Skin epidermis (tissue), 12 donors: ENCODE data around the gene ANXA3.
"Not testable (repeated sequence)": the region's sequence is repeated elsewhere in the genome, so short reads cannot be mapped to it uniquely, and the experiment has no call there.

Source experiments
- H3K27ac ChIP-seq, 21 experiments: fragments of 200-600 bp; sonication (generic) in 11 of 21; one replicate each; pipeline ENCODE4 v1.5.0; 2020; ENCODE audit warnings: mild to moderate bottlenecking in 3 of 21, inconsistent platforms in 2 of 21, moderate library complexity in 2 of 21
- H3K4me3 ChIP-seq, 7 experiments: fragments of 200-600 bp; sonication (generic) in 2 of 7; one replicate each; pipeline ENCODE4 v1.5.0; 2020; ENCODE audit warnings: inconsistent platforms in 2 of 7, mild to moderate bottlenecking in 2 of 7, moderate library complexity in 1 of 7

The ANXA3 gene, protein sequence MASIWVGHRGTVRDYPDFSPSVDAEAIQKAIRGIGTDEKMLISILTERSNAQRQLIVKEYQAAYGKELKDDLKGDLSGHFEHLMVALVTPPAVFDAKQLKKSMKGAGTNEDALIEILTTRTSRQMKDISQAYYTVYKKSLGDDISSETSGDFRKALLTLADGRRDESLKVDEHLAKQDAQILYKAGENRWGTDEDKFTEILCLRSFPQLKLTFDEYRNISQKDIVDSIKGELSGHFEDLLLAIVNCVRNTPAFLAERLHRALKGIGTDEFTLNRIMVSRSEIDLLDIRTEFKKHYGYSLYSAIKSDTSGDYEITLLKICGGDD

GRCh38 chr4:78551420-78552351 lies at the start of gene ANXA3:
ANXA3 (plus strand) TSS chr4:78551770; CDS start chr4:78554474, 2,704 bp downstream.
- H3K27ac ChIP-seq, result peak within 1 kb of the TSS in 17 of 21 experiments; percentile 15 to 85 (median 61)

GRCh38 chr4:78506260-78506659 lies 45.3 kb upstream of the ANXA3 start:
- H3K4me3 ChIP-seq, result not testable (repeated sequence)

More at GRCh38 chr4:78551420-78552351, at the start of gene ANXA3:
- H3K4me3 ChIP-seq, result peak within 1 kb of the TSS; percentile 33 to 57 (median 48)

GRCh38 chr4:78509043-78509442 lies 42.5 kb upstream of the ANXA3 start:
- no peak overlapping the region for H3K27ac ChIP-seq
- H3K4me3 ChIP-seq, result no peak overlapping the region

More at GRCh38 chr4:78506260-78506659, 45.3 kb upstream of the ANXA3 start:
- not testable (repeated sequence) for H3K27ac ChIP-seq

DNA sequence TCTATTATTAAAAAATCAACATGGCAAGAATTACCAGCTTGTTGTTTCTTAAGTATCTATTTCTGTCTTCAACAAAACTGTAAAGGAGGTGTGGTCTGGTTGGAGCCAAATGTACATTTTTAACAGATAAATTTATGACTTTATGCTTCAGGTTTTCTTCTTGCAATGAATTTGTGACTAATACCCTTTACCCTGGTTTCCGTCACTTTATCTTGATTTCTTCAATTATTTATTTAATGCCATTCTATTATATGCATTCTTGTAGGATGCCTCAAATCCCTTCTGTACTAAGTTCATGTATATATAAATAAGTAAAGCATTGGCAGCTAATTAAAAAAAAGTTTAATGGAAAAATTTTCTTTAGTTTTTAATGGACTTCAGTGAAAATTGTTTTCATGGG lies 41.5 kb upstream of the ANXA3 start:
- Histone ChIP-seq H3K4me3 (no peak overlapping the region), H3K27ac (no peak overlapping the region)

DNA sequence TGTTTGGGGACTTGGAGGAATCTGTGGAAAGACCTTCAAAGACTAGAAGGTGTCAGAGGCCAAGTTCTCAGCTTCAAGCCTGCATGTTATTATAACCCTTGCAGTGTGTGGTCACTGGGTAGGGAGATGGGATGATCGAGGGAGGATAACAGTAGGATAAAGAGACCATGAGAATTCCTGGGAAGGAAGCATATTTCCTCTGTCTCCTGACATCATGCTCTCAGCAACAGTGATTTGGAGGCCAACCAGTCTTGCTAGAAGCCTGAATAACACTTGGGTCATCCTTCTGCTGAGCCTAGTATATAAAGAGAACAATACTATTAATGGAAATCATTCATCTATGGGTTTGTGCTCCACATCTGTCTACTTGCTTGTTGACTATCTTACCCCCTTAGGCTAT lies 40.9 kb upstream of the ANXA3 start:
- Histone ChIP-seq H3K27ac (no peak overlapping the region), H3K4me3 (no peak overlapping the region)

GRCh38 chr4:78512357-78512920 lies 39.1 kb upstream of the ANXA3 start:
- Histone ChIP-seq H3K27ac (no peak overlapping the region), H3K4me3 (no peak overlapping the region)

GRCh38 chr4:78513411-78513975 lies 38.1 kb upstream of the ANXA3 start:
- no peak overlapping the region for H3K27ac ChIP-seq
- no peak overlapping the region for H3K4me3 ChIP-seq

GRCh38 chr4:78517050-78517652 lies 34.4 kb upstream of the ANXA3 start:
- Histone ChIP-seq H3K27ac (no peak overlapping the region), H3K4me3 (no peak overlapping the region)

DNA sequence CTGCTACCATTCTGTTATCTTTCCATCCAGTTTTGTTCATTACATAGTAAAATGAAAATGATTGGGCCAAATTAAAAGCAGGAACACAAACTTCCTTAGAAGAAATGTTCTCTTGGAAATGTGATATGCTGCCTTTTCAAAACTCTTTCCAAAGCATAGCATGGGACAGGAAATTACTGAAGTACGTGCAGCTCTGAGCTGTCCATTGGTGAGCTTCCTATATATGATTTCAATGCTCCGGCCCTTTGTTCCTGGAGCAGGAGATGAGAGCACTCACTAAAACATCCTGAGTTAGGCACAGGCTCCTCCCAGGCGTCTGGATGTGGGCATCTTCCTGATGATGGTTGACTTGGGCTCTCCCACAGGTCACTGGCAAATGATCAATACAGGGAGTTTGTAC lies 33.0 kb upstream of the ANXA3 start:
- Histone ChIP-seq H3K27ac (no peak overlapping the region), H3K4me3 (no peak overlapping the region)

DNA sequence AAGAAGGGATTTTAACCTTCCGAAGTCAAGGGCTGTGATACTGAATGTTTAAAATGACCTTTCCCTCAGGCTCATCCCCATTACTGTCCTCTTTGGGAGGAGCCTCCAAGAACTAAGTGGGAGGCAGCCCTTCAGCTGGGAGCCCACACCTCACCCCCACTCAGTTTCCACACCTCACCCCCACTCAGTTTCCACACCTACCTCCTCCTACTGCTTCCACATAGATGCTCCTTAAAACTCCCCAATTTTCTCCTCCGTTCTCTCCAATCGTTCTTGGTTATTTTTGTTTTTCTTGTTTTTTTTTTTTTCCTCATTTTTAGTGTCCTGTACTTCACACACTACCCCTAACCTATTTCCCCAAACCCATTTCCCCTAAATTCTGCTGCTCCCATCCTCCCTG lies 31.6 kb upstream of the ANXA3 start:
- no peak overlapping the region for H3K4me3 ChIP-seq
- no peak overlapping the region for H3K27ac ChIP-seq

DNA sequence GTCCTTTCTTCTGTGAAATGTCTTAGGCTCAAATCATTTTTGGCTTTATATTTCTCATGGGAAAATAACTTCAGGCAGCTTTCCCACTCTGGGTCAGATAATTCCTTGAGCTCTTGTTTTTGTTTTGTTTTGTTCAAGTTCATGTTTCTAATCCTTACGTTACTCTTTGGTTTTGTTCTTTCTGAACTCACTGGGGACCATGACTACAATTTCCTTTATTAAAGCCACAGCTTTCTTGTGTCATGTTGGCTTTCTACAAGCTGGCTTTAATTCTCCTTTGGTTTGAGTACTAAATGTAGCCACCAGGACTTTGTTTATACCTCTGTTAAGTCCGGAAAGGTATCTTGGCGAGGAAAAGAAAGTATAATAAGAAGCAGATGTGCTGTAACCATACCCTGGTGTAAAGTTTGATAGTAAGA lies 30.8 kb upstream of the ANXA3 start:
- Histone ChIP-seq H3K4me3 (no peak overlapping the region), H3K27ac (no peak overlapping the region)

- no peak overlapping the region for H3K4me3 ChIP-seq
Measured at GRCh38 chr4:78524009-78524408, 27.6 kb upstream of the ANXA3 start.

GRCh38 chr4:78525559-78525958 lies 26.0 kb upstream of the ANXA3 start:
- H3K4me3 ChIP-seq, result no peak overlapping the region
- H3K27ac ChIP-seq, result no peak overlapping the region

More at GRCh38 chr4:78524009-78524408, 27.6 kb upstream of the ANXA3 start:
- no peak overlapping the region for H3K27ac ChIP-seq

DNA sequence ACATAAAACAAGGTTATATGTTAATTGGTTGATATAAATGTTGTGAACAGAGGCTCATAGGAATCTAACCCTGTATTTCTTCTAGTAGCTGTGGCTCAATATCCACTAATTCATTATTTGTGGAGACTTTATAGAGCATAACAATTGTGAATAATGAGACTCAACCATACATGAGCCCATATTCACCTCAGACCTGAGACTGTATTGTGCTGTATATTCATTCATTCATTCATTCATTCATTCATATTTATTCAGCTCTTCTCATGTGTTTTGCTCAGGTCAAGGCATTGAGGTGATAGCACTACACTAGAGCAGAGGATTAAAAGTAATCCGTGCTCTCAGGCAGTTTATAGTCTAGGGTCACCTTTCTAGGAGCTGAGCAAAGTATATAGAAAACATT lies 24.5 kb upstream of the ANXA3 start:
- Histone ChIP-seq H3K27ac (no peak overlapping the region), H3K4me3 (no peak overlapping the region)

- no peak overlapping the region for H3K27ac ChIP-seq
- H3K4me3 ChIP-seq, result no peak overlapping the region
Measured at GRCh38 chr4:78527555-78527954, 24.0 kb upstream of the ANXA3 start.

DNA sequence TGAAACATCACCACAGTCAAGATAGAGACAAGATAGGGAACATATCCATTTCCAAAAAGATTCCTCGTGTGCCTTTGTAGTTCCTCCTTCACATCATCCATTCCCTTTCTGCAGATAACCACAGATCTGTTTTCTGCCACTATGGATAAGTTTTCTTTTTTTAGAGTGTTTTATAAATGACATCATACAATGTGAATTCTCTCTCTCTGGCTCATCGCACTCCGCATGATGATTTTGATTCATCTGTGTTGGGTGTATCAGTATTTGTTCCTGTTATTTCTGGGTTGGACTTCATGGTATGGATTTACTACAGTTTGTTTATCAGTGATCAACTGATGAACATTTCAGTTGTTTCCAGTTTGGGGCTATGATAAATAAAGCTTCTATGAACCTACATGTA lies 23.2 kb upstream of the ANXA3 start:
- no peak overlapping the region for H3K4me3 ChIP-seq
- H3K27ac ChIP-seq, result no peak overlapping the region

GRCh38 chr4:78529569-78530209 lies 21.9 kb upstream of the ANXA3 start:
- no peak overlapping the region for H3K4me3 ChIP-seq
- H3K27ac ChIP-seq, result no peak overlapping the region

- H3K4me3 ChIP-seq, result no peak overlapping the region
- no peak overlapping the region for H3K27ac ChIP-seq
Measured at GRCh38 chr4:78532046-78532445, 19.5 kb upstream of the ANXA3 start.

DNA sequence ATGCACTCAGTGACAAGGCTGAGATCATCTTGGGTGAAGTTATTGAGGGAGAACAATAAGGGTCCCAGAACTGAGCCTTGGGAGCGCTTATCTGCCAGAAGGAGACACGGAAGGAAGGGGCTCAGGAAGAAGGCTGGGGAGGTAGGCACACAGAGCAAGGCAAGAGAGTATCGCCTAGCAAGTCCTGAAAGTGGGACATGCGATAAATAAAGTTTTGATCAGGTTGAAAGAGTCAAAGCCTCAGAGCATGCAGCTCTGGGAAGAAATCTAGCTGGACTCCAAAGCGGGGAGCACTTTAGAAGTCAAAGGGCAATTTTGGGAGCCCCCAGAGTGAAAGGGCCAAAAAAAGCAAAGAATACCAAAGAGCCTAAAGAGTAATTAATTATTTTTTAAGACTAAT lies 17.7 kb upstream of the ANXA3 start:
- no peak overlapping the region for H3K27ac ChIP-seq
- no peak overlapping the region for H3K4me3 ChIP-seq
